IPS DF 4.7 (cell line): ENCODE data around the gene GPC6.

ENCODE experiments used
- DNase-seq: peaks from one replicate; pipeline ENCODE4 v3.0.0-alpha.2; 2013; ENCODE audit warnings: low spot score; ENCODE audit errors: extremely low read depth

Gene GPC6

DNA sequence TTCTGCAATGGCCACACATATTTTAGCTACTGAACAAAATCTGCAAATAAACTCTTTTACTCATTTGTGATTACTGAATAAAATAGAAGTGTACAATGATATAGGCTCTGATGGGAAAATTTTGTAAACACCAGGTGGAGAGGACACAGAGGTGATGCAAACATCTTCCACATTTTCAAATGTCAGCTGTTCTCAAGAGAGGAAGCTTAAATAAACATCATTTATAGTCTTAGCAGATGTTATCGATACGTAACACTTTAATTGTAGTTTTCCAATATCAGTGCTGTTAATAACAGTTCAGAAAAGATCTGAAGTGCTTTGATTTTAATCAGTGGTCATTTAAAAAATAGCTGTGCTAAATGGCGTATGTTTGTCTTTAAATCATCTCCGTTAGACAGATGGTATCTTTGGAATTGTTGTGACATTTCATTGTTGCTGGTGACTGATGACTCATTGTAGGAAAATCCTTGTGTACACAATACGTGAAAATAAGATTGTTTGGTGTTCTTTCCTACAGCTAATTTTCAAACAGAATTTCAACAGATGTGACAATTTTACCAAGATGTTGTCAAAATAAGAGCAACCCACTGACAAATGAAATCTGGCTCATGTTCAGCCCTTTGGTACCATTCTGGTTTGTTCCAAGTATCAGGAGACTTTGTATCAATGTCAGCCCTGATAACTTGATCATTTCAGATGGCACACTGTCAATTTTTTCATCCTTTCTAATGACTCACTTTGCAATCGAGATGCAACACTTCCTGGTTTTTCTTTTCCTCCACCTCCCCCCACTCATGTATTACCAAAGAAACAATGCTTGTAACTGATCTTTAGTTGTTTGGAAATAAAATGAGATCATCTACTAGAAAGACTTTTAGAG lies 736.9 kb downstream of the GPC6 start:
- no peak for DNase-seq

GRCh38 chr13:93964146-93964512 lies 737.5 kb downstream of the GPC6 start:
- DNase-seq, result no peak

- DNase-seq, result no peak
Observed at GRCh38 chr13:93965587-93965986, 739.0 kb downstream of the GPC6 start.

GRCh38 chr13:93966267-93966936 lies 739.8 kb downstream of the GPC6 start:
- DNase-seq, result no peak

- no peak for DNase-seq
Observed at GRCh38 chr13:93967286-93967685, 740.7 kb downstream of the GPC6 start.

- no peak for DNase-seq
Observed at GRCh38 chr13:93975242-93975641, 748.6 kb downstream of the GPC6 start.

DNA sequence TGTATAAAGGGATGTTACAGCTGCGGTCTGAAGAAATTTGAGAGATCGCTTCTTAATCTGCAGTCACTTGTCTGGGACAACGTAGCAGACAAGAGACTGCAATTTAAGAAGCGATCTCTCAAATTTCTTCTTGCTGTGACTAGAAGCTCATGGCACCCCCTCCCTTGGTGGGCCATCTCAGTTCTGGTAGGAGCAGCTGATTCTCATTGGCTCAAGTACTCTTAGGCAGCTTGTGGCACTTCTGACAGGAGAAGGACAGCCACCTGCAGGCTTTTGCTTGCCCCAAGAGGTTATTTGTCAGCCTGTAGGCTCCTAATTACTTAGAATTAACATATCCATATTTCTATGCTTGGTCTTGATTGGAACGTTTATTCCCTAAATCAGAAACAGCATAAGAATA lies 749.9 kb downstream of the GPC6 start:
- DNase-seq, result no peak

DNA sequence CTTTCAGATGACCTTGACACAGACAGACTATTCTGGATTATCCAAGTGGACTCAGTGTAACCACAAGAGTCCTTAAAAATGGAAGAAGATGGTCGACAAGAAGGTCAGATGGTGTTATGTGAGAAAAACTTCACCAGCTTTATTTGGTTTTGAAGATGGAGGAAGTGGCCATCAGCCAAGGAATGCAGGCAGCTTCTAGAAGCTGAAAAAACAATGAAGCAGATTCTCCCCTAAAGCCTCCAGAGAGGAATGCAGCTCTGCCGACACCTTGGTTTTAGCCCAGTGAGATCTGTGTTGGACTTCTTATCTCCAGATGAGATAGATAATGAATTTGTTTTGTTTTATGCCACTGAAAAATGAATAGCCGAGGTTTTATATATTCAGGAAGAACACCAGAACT lies 751.4 kb downstream of the GPC6 start:
- no peak for DNase-seq

GRCh38 chr13:93981426-93981977 lies 754.9 kb downstream of the GPC6 start:
- DNase-seq, result no peak

GRCh38 chr13:93982179-93982918 lies 755.7 kb downstream of the GPC6 start:
- no peak for DNase-seq

- DNase-seq, result no peak
Observed at GRCh38 chr13:93984052-93984451, 757.4 kb downstream of the GPC6 start.

DNA sequence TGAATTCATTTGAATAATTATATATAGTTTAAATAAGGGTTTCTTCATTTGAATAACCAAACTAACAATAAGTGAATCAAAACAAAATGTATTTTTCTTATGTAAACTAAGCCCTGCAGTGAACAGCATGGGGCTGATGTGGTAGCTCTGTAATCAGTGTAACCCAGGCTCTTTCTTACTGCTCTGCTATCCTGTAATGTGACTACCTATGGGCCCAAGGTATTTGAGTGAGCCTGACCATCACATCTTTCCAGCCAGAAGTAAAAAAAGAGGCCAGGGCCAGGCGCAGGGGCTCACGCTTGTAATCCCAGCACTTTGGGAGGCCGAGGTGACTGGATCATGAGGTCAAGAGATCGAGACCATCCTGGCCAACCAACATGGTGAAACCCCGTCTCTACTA lies 758.3 kb downstream of the GPC6 start:
- DNase-seq, result no peak

- DNase-seq, result no peak
Observed at GRCh38 chr13:93987458-93987857, 760.9 kb downstream of the GPC6 start.

DNA sequence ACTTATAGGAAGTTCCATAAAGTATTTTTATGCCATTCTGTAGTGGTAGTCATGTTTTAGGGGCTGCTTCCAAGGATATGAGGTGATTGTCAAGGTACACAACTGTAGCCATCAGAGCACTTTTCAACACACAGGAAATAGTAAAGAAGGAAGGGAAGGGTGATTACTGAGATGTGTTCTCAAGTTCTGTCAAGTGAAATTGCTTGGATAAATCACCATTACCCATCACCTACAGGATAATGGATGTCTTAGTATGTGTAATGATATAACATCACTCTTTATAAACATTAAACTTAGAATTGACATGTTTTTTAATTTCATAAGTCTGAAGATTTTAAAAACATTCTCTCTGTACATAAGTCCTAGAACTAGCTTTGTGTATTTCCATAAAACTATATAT lies 765.0 kb downstream of the GPC6 start:
- DNase-seq, result no peak

DNA sequence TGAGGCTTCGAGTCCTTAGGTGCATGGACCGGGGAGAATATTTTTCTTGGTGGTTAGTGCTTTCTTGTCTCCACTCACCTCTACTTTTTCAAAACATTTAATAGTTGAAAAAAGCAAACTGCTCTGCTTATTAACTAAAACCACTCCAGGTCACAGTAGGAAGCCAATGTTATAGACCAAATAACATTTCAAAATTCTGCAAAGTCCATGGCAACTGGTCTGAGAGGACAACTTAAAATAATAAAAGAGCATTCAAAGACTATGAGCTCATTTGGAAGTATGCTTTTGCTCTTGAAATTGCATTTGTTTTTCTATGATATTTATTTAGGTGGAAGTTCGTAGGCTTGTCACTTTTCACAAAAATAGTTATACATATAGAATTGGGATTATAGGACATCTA lies 769.9 kb downstream of the GPC6 start:
- no peak for DNase-seq

DNA sequence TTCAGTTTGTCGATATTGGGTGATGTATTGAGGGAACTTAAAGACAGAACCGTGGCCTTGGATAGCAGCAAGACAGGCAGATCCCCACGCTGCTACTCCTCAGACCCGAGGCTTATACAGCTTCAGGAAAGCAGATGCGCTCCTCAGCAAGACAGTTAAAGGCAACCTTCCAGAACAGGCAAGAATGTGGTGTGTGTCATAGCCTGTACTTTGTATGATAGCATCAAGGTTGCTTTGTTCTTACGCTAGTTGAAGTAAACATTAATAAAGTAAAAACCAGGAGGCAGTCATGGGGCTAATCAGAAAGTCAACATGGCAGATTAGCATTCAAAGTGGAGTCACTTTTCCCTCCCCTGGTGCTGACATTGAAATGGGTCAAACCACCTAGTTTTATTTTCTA lies 779.7 kb downstream of the GPC6 start:
- no peak for DNase-seq

DNA sequence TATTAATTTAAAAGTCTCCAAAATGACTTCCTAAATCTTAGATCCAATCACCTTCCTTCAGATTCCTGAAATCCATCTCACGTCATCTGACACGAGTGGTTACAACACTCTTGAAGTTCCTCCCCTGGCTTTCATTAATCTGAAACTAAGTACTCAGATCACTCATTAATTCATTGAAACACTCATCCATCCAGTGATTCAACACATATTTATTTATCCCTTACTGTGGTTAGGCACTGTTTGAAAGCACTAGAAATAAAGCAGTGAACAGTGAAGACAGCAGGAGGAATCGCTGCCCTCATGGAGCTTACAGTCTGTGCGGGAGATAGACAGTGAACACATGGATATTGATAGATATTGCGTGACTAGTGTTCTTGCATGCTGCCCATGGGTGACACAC lies 780.5 kb downstream of the GPC6 start:
- DNase-seq, result no peak

DNA sequence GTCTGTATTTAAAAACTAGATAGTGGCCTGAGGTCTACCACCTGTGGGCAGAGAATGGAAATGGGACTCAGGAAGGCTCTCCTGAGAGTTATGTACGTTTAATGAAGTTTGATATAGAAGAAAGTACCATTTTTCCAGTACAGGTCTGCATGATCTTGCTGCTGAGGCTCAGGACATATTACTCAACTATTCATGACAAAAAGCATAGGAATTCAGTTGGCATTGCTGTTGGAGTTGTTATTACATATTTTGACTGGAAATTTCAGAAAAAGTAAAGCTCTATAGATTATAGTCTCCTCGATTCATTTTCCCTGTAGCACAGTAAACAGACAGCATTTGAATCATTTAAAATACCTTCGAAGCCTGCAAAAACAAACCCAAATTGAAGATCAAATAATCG lies 783.1 kb downstream of the GPC6 start:
- no peak for DNase-seq

- DNase-seq, result no peak
Observed at GRCh38 chr13:94014461-94014860, 787.9 kb downstream of the GPC6 start.

DNA sequence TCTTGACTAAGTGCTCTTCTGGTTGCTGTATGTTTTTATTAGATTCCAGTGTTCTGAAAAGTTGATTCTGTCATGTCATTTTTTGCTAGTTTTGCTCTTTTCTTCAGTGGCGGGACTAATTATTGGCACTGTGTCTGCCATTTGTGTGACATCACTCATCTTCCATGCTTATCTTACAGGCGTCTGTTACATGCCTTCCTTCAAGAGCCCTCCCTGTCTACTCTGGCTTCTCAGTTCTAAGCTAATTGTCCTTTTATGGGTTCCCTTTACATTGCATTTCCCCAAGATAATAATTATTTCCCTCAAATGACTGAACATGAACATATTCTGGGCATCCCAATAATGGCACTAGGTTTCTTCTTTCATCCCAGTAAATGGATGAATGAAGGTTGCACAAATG lies 793.8 kb downstream of the GPC6 start:
- no peak for DNase-seq

DNA sequence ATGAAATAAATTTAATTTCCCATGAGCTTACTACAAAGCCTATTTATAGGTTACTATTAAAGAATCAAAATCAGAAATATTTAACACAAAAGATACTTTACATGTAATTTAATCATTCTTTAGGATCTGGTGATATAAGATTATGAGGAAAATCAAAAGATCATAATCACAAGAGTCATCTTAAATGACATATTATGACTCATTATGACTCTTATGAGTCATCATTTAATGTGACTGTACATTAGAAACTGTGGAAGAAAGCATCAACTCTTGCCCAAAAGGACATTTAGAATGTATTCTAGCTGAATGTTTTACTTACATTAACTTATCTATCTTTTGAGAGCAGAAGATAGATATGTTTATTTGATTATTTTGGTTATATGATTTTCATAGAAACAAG lies 794.2 kb downstream of the GPC6 start:
- no peak for DNase-seq

GRCh38 chr13:94028234-94028633 lies 801.6 kb downstream of the GPC6 start:
- no peak for DNase-seq
